Kidney epithelial cell (primary cell): Measurements from ENCODE around the gene SNX22. TPM values are rescaled to one million over a fixed set of nuclear protein-coding genes. Genes with fewer than 3 reads are reported as not detected.
A peak's percentile ranks its signal among the peaks of the same experiment; 100 is the strongest.

Experiments used
- DNase-seq: peaks from one replicate; pipeline ENCODE4 v3.0.0-alpha.2; 2010; ENCODE audit warnings: low read depth
- H3K27me3 ChIP-seq: 2 replicates; pipeline ENCODE4 v1.6.0; 2011; ENCODE audit warnings: low read length; ENCODE audit not compliant: control insufficient read depth, insufficient read depth
- H3K36me3 ChIP-seq: 2 replicates; pipeline ENCODE4 v1.5.1; 2011; ENCODE audit warnings: low read length; ENCODE audit not compliant: control insufficient read depth, insufficient read depth
- H3K4me3 ChIP-seq: 2 replicates; pipeline ENCODE4 v1.5.1; 2011; ENCODE audit warnings: low read depth, mild to moderate bottlenecking, control low read depth, low read length
- total RNA-seq: library from RNA; depleted of rRNA; stranded (reverse); fragments of >200 nt; gene quantifications from 2 replicates; pipeline ENCODE4 v1.2.3, GENCODE V29; 2015
- TF ChIP-seq, protein P1 (sequence below): IDR thresholded peaks from 2 replicates; pipeline ENCODE4 v1.5.1; 2011; ENCODE audit warnings: mild to moderate bottlenecking, moderate library complexity, low read length, control low read depth, inconsistent platforms; ENCODE audit not compliant: insufficient read depth, poor library complexity, severe bottlenecking

Gene SNX22
- total RNA-seq, 1 donor from 2014 or later, result 1.0 TPM

GRCh38 chr15:64149893-64150578, 1.5 kb upstream of the SNX22 start:
- H3K36me3 ChIP-seq, result no peaks in the 10 kb centered on the region
- TF ChIP-seq, protein P1, sequence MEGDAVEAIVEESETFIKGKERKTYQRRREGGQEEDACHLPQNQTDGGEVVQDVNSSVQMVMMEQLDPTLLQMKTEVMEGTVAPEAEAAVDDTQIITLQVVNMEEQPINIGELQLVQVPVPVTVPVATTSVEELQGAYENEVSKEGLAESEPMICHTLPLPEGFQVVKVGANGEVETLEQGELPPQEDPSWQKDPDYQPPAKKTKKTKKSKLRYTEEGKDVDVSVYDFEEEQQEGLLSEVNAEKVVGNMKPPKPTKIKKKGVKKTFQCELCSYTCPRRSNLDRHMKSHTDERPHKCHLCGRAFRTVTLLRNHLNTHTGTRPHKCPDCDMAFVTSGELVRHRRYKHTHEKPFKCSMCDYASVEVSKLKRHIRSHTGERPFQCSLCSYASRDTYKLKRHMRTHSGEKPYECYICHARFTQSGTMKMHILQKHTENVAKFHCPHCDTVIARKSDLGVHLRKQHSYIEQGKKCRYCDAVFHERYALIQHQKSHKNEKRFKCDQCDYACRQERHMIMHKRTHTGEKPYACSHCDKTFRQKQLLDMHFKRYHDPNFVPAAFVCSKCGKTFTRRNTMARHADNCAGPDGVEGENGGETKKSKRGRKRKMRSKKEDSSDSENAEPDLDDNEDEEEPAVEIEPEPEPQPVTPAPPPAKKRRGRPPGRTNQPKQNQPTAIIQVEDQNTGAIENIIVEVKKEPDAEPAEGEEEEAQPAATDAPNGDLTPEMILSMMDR, result no peak
- H3K27me3 ChIP-seq, result peaks cover 15% of the 10 kb centered on the region

GRCh38 chr15:64152507-64153387, 1.2 kb downstream of the SNX22 start:
- Histone ChIP-seq H3K27me3 (peaks cover 15% of the 10 kb centered on the region), H3K36me3 (peaks cover 2% of the 10 kb centered on the region), H3K4me3 (peak overlapping the region; percentile 52)
- no peak for DNase-seq
- TF ChIP-seq, protein P1, result no peak

More at GRCh38 chr15:64149893-64150578, 1.5 kb upstream of the SNX22 start:
- no peak overlapping the region for H3K4me3 ChIP-seq
- no peak for DNase-seq

DNA sequence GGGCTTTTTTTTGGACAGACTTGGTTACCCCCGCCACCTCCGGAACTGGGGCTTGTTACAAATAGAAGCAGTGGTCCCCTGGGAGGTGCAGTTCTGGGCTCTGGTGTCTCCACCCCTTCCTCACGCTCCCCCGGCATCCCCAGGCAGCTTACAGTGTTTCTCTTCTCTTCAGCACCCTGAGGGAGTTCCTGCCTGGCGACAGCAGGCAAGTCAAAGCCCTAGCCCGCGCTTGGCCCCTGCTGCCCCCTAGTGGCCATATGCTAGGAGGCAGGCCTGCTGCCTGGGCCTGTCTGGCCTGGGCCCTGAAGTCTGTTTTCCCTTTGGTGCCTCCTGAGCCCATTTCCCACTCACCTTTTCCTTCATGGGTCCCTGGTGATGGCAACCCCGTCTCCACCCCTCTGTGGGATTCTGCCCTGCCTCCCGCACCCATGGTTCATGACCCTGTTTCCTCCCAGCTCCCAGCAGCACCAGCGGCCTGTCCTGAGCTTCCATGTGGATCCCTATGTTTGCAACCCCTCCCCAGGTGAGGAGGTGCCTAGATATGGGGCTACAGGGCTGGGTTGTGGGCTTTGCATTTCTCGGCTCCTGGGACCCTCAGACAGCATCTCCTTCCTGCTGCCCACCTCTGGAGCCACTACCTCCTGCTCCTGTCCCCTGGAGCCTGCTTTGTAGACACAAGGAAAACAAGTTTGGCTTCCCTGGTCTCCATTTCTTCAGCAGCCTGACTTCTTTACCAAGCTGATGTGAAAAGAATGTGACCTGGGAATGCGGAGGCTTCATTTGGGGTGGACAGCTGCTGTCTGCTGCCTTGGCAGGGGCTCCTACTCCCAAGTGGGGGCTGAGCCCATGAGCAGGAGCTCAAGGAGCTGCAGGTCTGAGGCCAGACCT, 2.2 kb downstream of the SNX22 start:
- H3K27me3 ChIP-seq, result peaks cover 15% of the 10 kb centered on the region
- peak; percentile 39 for DNase-seq
- no peak overlapping the region for H3K4me3 ChIP-seq
- TF ChIP-seq, protein P1, result peak; percentile 99
- H3K36me3 ChIP-seq, result peaks cover 4% of the 10 kb centered on the region

- DNase-seq, result no peak
- H3K27me3 ChIP-seq, result peaks cover 15% of the 10 kb centered on the region
- H3K4me3 ChIP-seq, result no peak overlapping the region
- TF ChIP-seq, protein P1, result no peak
- H3K36me3 ChIP-seq, result peaks cover 6% of the 10 kb centered on the region
Measured at GRCh38 chr15:64155802-64156651, 4.5 kb downstream of the SNX22 start.
